ENCODE measurements around the gene CDON. TPM values are rescaled to one million over a fixed set of nuclear protein-coding genes. Genes with fewer than 3 reads are reported as not detected.

The CDON gene
- total RNA-seq, 1 experiment from 2014 or later = 10.1 TPM

DNA sequence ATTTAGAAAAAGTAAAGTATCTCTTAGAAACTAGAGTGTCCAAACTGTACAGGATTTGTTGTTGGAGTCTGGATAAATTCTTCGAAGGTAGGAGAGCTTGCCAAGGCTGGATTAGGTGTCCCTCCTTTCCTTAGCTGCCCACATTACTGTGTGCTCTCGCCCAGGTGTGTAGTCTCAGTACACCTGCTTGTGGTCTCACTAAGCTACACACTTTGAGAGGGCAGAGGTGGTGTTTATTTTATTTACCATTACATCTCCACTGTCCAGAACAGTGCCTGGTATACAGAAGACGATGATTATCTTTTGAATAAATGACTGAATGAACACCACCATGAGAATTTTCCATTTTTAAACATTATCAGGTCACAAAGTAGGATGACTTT lies 80.3 kb downstream of the CDON start:
- Histone ChIP-seq H3K9ac (ENCODE audit: low read length) (no peak overlapping the region), H3K36me3 (ENCODE audit: low read depth, low read length) (no peaks in the 10 kb centered on the region), H3K4me1 (ENCODE audit: insufficient read depth, low read length) (peaks cover 14% of the 10 kb centered on the region), H3K9me3 (ENCODE audit: low read length) (no peaks in the 10 kb centered on the region), H3K4me2 (ENCODE audit: low read length) (no peak overlapping the region), H3K79me2 (ENCODE audit: low read length) (no peaks in the 10 kb centered on the region), H3K27ac (ENCODE audit: low read length) (no peak overlapping the region), H3K9me2 (replicated peaks; ENCODE audit: low read length) (no peaks in the 10 kb centered on the region), H2AFZ (ENCODE audit: low read length) (no peak overlapping the region), H3K27me3 (ENCODE audit: low read length) (no peaks in the 10 kb centered on the region), H4K20me1 (ENCODE audit: low read length) (no peaks in the 10 kb centered on the region), H3K4me3 (ENCODE audit: low read length) (no peak overlapping the region), H3F3A (ENCODE audit: low read length, unreplicated experiment) (no peaks in the 10 kb centered on the region)
- no TSS peak for BruUV-seq (replicated peaks)
- TF ChIP-seq EZH2phosphoT487 (IDR thresholded peaks at IDR 0.05; ENCODE audit: borderline replicate concordance, low read length) (no peak), EZH2 (IDR thresholded peaks at IDR 0.05; ENCODE audit: low read length, unreplicated experiment) (no peak)
- TF ChIP-seq, protein P1, sequence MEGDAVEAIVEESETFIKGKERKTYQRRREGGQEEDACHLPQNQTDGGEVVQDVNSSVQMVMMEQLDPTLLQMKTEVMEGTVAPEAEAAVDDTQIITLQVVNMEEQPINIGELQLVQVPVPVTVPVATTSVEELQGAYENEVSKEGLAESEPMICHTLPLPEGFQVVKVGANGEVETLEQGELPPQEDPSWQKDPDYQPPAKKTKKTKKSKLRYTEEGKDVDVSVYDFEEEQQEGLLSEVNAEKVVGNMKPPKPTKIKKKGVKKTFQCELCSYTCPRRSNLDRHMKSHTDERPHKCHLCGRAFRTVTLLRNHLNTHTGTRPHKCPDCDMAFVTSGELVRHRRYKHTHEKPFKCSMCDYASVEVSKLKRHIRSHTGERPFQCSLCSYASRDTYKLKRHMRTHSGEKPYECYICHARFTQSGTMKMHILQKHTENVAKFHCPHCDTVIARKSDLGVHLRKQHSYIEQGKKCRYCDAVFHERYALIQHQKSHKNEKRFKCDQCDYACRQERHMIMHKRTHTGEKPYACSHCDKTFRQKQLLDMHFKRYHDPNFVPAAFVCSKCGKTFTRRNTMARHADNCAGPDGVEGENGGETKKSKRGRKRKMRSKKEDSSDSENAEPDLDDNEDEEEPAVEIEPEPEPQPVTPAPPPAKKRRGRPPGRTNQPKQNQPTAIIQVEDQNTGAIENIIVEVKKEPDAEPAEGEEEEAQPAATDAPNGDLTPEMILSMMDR (conservative IDR thresholded peaks at IDR 0.05; ENCODE audit: low read depth, low read length) = no peak
- CTCF ChIA-PET = no interaction called here
- DNase-seq = no peak
- intact Hi-C loops (cut with micrococcal nuclease) = loop anchor here (10.0 kb wide), 1 partner anchor 52 kb away; no protein-coding TSS in a partner anchor
- no peak for ATAC-seq
- POLR2A ChIA-PET (ENCODE audit: unreplicated experiment) = no interaction called here

GRCh38 chr11:125980436-125980835 lies 82.2 kb downstream of the CDON start:
- no TSS peak for BruUV-seq (replicated peaks)
- ATAC-seq = no peak

GRCh38 chr11:125979511-125979910 lies 83.2 kb downstream of the CDON start:
- H3K79me2 ChIP-seq (ENCODE audit: low read length) = no peaks in the 10 kb centered on the region
- CTCF ChIA-PET = no interaction called here
- no peak overlapping the region for H3K4me3 ChIP-seq (ENCODE audit: low read length)
- POLR2A ChIA-PET (ENCODE audit: unreplicated experiment) = no interaction called here
- no peaks in the 10 kb centered on the region for H3K36me3 ChIP-seq (ENCODE audit: low read depth, low read length)
- no peaks in the 10 kb centered on the region for H3K27me3 ChIP-seq (ENCODE audit: low read length)
- no peak overlapping the region for H3K4me2 ChIP-seq (ENCODE audit: low read length)
- H2AFZ ChIP-seq (ENCODE audit: low read length) = no peak overlapping the region
- no peak overlapping the region for H3K9ac ChIP-seq (ENCODE audit: low read length)
- no peaks in the 10 kb centered on the region for H3F3A ChIP-seq (ENCODE audit: low read length, unreplicated experiment)
- TF ChIP-seq EZH2phosphoT487 (IDR thresholded peaks at IDR 0.05; ENCODE audit: borderline replicate concordance, low read length) (no peak), EZH2 (IDR thresholded peaks at IDR 0.05; ENCODE audit: low read length, unreplicated experiment) (no peak)
- TF ChIP-seq, protein P1 (conservative IDR thresholded peaks at IDR 0.05; ENCODE audit: low read depth, low read length) = no peak
- DNase-seq (no peak), ATAC-seq (no peak)
- no peaks in the 10 kb centered on the region for H3K9me3 ChIP-seq (ENCODE audit: low read length)
- intact Hi-C loops (cut with micrococcal nuclease) = no loop called here
- H3K27ac ChIP-seq (ENCODE audit: low read length) = no peak overlapping the region
- H3K4me1 ChIP-seq (ENCODE audit: insufficient read depth, low read length) = peaks cover 12% of the 10 kb centered on the region
- no peaks in the 10 kb centered on the region for H3K9me2 ChIP-seq (replicated peaks; ENCODE audit: low read length)
- BruUV-seq (replicated peaks) = no TSS peak
- no peaks in the 10 kb centered on the region for H4K20me1 ChIP-seq (ENCODE audit: low read length)

More at GRCh38 chr11:125980436-125980835, 82.2 kb downstream of the CDON start:
- Histone ChIP-seq H3K9ac (ENCODE audit: low read length) (no peak overlapping the region), H3K27me3 (ENCODE audit: low read length) (no peaks in the 10 kb centered on the region), H3K4me3 (ENCODE audit: low read length) (no peak overlapping the region), H3K27ac (ENCODE audit: low read length) (no peak overlapping the region), H3K9me2 (replicated peaks; ENCODE audit: low read length) (no peaks in the 10 kb centered on the region), H3K4me1 (ENCODE audit: insufficient read depth, low read length) (peaks cover 14% of the 10 kb centered on the region), H3K9me3 (ENCODE audit: low read length) (no peaks in the 10 kb centered on the region), H3F3A (ENCODE audit: low read length, unreplicated experiment) (no peaks in the 10 kb centered on the region), H4K20me1 (ENCODE audit: low read length) (no peaks in the 10 kb centered on the region), H3K79me2 (ENCODE audit: low read length) (no peaks in the 10 kb centered on the region), H3K36me3 (ENCODE audit: low read depth, low read length) (no peaks in the 10 kb centered on the region), H2AFZ (ENCODE audit: low read length) (no peak overlapping the region), H3K4me2 (ENCODE audit: low read length) (no peak overlapping the region)
- ChIA-PET POLR2A (ENCODE audit: unreplicated experiment) (no interaction called here), CTCF (no interaction called here)
- TF ChIP-seq EZH2phosphoT487 (IDR thresholded peaks at IDR 0.05; ENCODE audit: borderline replicate concordance, low read length) = no peak
- TF ChIP-seq, protein P1 (conservative IDR thresholded peaks at IDR 0.05; ENCODE audit: low read depth, low read length) = no peak
- TF ChIP-seq EZH2 (IDR thresholded peaks at IDR 0.05; ENCODE audit: low read length, unreplicated experiment) = no peak
- DNase-seq = no peak
- intact Hi-C loops (cut with micrococcal nuclease) = loop anchor here (10.0 kb wide), 1 partner anchor 54 kb away; no protein-coding TSS in a partner anchor
